DND-41 (cell line): ENCODE measurements around the gene ZNRF2.

Experiments
- CTCF ChIP-seq: IDR thresholded peaks from 2 replicates; pipeline ENCODE4 v1.5.1; 2012; ENCODE audit warnings: borderline replicate concordance, low read length, moderate library complexity, mild to moderate bottlenecking; ENCODE audit not compliant: poor library complexity, severe bottlenecking; ENCODE audit errors: extremely low read depth
- EZH2 ChIP-seq: IDR thresholded peaks from 3 replicates; pipeline ENCODE4 v1.6.1; 2012; ENCODE audit warnings: borderline replicate concordance, low read depth, mild to moderate bottlenecking, moderate library complexity, low read length, inconsistent platforms; ENCODE audit not compliant: severe bottlenecking

- TF ChIP-seq CTCF (no peak), EZH2 (no peak)
Observed at GRCh38 chr7:30281791-30282190, 2.6 kb upstream of the ZNRF2 start.
